Medulla oblongata (tissue), 1 donor: Measurements from ENCODE around the gene CACNA2D4.

Experiments
- DNase-seq: peaks from one replicate; pipeline ENCODE4 v3.0.0-alpha.2; 2015; ENCODE audit errors: extremely low spot score

The CACNA2D4 gene

GRCh38 chr12:1778911-1779310 is 139.5 kb downstream of the CACNA2D4 start:
- DNase-seq, result no peak

DNA sequence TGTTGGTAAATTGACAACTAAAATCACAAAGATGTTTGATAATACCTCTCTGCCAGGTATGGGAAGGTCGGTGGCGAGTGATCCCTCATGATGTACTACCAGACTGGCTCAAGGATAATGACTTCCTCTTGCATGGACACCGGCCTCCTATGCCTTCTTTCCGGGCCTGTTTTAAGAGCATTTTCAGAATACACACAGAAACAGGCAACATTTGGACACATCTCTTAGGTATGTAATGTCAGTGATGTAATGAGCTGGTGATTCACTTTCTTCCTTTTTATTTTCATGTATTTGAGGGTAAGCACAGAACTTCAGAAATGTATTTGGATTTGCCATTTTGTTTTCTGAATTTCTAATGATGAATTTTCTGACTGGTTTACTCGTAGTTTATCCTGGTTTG is 140.7 kb downstream of the CACNA2D4 start:
- no peak for DNase-seq

- no peak for DNase-seq
These were observed 142.1 kb downstream of the CACNA2D4 start for GRCh38 chr12:1776170-1776921.

- DNase-seq, result peak; percentile 76
These were observed 144.4 kb downstream of the CACNA2D4 start for GRCh38 chr12:1773937-1774655.

DNA sequence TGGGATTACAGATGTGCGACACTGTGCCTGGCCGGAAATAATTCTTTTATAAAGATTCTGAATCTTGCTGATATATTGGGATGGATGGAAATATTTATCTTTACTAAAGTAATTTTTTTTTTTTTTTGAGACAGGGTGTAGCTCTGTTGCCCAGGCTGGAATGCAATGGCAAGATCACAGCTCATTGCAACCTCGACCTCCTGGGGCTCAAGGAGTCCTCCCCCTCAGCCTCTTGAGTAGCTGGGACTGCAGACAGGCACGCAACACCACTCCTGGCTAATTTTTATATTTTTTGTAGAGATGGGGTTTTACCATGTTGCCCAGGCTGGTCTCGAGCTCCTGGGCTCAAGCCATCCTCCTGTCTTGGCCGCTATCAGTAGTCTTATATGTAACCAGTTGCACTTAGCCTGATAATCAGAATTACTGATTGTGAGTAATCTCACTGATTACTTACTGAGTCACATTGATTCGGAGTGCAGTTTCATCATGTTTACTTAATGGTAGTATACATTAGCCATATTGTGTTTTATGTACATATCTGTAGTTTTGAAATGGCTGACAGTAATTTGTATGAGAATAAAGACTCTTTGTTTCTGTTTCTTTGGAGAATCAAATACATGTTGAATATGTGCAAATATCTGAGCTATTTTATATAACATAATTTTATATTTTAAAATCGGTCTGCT is 148.5 kb downstream of the CACNA2D4 start:
- DNase-seq, result no peak

GRCh38 chr12:1768615-1769014 is 149.8 kb downstream of the CACNA2D4 start:
- no peak for DNase-seq

GRCh38 chr12:1767407-1768090 is 150.9 kb downstream of the CACNA2D4 start:
- no peak for DNase-seq

- no peak for DNase-seq
These were observed 152.3 kb downstream of the CACNA2D4 start for GRCh38 chr12:1766110-1766509.

DNA sequence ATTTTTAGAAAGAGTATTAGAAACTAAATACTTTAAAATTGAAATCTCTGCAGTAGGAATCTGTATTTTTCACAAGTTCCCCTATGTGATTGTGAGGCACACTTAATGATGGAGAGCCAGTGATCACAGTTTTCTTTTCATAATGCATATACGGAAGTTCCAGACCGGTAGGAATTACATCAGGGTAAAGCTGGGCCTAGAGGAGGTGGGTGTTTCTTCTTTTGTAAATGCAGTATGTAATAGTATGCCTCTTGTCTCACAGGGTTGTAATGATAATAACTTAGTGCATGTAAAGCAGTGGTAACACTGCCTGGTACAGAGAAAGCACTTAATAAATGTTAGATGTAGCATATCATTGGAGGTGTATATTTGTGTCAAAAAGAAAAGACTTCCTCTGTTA is 155.3 kb downstream of the CACNA2D4 start:
- DNase-seq, result no peak

DNA sequence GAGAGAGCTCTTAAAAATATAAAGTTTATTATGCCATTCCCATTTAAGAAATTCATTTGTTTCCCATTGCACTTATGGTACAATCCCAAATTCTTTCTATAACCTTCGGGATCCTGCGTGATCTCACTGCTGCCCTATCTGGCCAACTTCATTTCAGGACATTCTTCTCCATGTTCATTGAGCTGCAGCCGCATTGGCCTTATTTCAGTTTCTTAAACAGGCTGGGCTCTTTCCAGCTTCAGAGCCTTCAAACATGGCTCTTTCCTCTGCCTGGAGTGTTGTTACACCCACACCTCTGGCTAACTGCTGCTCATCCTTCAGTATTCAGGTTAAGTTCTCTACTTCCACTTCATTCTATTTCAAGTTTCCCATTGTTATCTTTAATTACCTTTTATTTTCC is 156.6 kb downstream of the CACNA2D4 start:
- DNase-seq, result no peak

- no peak for DNase-seq
These were observed 157.7 kb downstream of the CACNA2D4 start for GRCh38 chr12:1760566-1761382.

- peak; percentile 88 for DNase-seq
These were observed 159.6 kb downstream of the CACNA2D4 start for GRCh38 chr12:1758887-1759286.

GRCh38 chr12:1758376-1758775 is 160.1 kb downstream of the CACNA2D4 start:
- no peak for DNase-seq

DNA sequence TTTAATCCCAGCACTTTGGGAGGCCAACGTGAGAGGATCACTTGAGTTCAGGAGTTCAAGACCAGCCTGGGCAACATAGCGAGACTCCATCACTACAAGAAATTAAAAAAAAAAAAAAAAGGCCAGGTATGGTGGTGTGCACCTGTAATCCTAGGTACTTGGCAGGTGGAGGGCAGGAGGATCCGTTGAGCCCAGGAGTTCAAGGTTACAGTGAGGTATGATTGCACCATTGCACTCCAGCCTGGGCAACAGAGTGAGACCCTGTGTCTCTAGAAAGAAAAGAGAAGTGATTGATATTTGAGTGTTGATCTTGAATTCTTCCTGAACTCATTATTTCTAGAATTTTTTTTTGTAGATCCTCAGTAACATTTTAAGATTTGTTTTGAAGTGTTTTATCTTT is 168.2 kb downstream of the CACNA2D4 start:
- no peak for DNase-seq

DNA sequence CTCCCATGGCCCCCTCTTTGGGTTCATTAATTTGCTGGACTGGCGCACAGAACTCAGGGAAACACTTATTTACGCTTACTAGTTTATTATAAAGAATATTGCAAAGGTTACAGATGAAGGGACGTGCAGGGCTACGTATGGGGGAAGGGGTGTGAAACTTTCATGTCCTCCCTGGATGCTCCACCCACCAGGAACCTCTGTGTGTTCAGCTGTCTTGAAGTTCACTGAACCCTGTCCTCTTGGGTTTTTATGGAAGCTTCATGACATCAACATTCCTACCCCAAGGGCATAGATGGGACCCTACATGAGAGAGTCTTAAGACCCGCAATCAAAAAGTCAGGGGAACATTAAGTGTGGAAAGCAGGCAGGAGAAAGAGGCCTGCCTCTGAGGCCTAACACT is 169.4 kb downstream of the CACNA2D4 start:
- DNase-seq, result no peak

DNA sequence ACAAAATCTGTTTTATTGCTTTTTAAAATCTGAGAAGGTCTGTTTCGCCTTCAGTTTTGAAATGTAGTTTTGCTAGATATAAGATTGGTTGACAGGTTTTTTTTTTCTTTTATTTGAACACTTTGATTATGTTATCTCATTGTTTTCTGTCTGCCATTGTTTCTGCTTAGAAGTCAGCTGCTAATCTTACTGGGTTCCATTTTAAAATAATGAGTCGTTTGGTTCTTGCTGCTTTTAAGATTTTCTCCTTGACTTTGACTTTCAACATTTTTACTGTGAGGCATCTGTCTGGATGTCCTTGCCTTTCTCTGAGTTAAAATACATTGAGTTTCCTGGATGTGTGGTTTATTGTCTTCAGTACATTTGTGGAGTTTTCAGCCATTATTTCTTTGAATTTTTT is 170.8 kb downstream of the CACNA2D4 start:
- no peak for DNase-seq

DNA sequence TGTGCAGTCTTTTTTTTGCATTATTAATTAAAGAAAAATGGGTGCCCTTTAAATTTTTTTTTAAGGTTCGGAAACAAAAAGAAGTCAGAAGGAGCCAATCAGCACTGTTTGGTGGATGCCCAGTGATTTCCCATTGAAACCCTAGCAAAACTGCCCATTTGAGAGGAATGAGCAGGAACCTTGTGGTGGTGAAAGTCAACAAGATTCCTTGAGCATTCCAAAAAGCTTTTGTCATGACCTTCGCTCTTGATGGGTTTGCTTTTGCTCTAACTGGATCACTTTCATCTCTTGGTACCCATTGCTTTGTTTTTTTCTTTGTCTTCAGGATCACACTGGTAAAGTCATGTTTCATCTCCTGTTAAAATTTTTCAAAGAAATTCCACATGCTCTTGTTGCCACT is 173.5 kb downstream of the CACNA2D4 start:
- no peak for DNase-seq
